Endothelial cell of umbilical vein (primary cell): ENCODE data around the gene RNASEH1. TPM values are rescaled to one million over a fixed set of nuclear protein-coding genes. Genes with fewer than 3 reads are reported as not detected.

Experiments
- BruUV-seq: library from RNA; stranded (reverse); fragments of 400-500 nt; replicated peaks from 2 replicates; lab custom pipeline; 2021; lab: Mats Ljungman, UMichigan
- CTCF ChIA-PET: fragments of 300-600, 350-600 bp; sonication (Branson Sonifier 250); formaldehyde crosslinking; loops from one replicate; lab custom pipeline; 2021; ENCODE audit warnings: antibody characterized with exemption, inconsistent platforms; lab: Charles Lee
- POLR2A ChIA-PET: fragments of 300-600, 350-600 bp; sonication (Branson Sonifier 250); formaldehyde crosslinking; loops from one replicate; lab custom pipeline; 2021; ENCODE audit warnings: antibody characterized with exemption, inconsistent platforms; lab: Charles Lee
- DNase-seq: peaks from one replicate; pipeline ENCODE4 v3.0.0-alpha.2; 2011; ENCODE audit warnings: low read depth, low spot score
- FAIRE-seq: peaks from 2 replicates; lab custom pipeline; 2011; peaks lifted over from hg19 to GRCh38; lab: Jason Lieb, UNC
- H2AFZ ChIP-seq: 2 replicates; pipeline ENCODE4 v1.6.0; 2012; ENCODE audit warnings: low read depth, low read length, control low read depth, inconsistent platforms
- H3K27ac ChIP-seq: 2 replicates; pipeline ENCODE4 v1.5.1; 2011; ENCODE audit warnings: low read depth, mild to moderate bottlenecking, control low read depth, low read length, moderate library complexity; ENCODE audit not compliant: insufficient read depth
- H3K27me3 ChIP-seq, 2 experiments: 2 replicates each; pipeline versions ENCODE4 v1.6.0 to v1.6.1; 2011; ENCODE audit warnings: low read length in 2 of 2, mixed read lengths in 1 of 2; ENCODE audit not compliant: control insufficient read depth in 2 of 2, insufficient read depth in 2 of 2
- H3K36me3 ChIP-seq, 2 experiments: 2 replicates in 1 of 2; 3 replicates in 1 of 2; pipeline ENCODE4 v1.5.1; 2011; ENCODE audit warnings: low read length in 2 of 2, mild to moderate bottlenecking in 1 of 2, moderate library complexity in 1 of 2; ENCODE audit not compliant: control insufficient read depth in 2 of 2, insufficient read depth in 2 of 2; ENCODE audit errors: extremely low read depth in 1 of 2
- H3K4me1 ChIP-seq: 3 replicates; pipeline ENCODE4 v1.5.1; 2011; ENCODE audit warnings: mild to moderate bottlenecking, low read length; ENCODE audit not compliant: control insufficient read depth, insufficient read depth; ENCODE audit errors: extremely low read depth
- H3K4me2 ChIP-seq: 2 replicates; pipeline ENCODE4 v1.6.1; 2011; ENCODE audit warnings: low read length, control low read depth, mixed read lengths; ENCODE audit not compliant: insufficient read depth
- H3K4me3 ChIP-seq, 3 experiments: fragments of 200-600 bp in 1 of 3; sonication (generic), shearing (Covaris generic) in 1 of 3; replicated peaks in 1 of 3; 2 replicates each; pipeline ENCODE4 v1.5.1; 2011 to 2016; ENCODE audit warnings: control low read depth in 3 of 3, low read length in 3 of 3, mild to moderate bottlenecking in 2 of 3, inconsistent platforms in 1 of 3, low read depth in 1 of 3, moderate library complexity in 1 of 3; ENCODE audit not compliant: insufficient read depth in 1 of 3
- H3K79me2 ChIP-seq: 2 replicates; pipeline ENCODE4 v1.6.0; 2012; ENCODE audit warnings: low read length, inconsistent platforms; ENCODE audit not compliant: control insufficient read depth, insufficient read depth
- H3K9ac ChIP-seq: replicated peaks from 2 replicates; pipeline ENCODE3; 2011; ENCODE audit warnings: low read length, control low read depth; ENCODE audit not compliant: insufficient read depth; ENCODE audit errors: extremely low read depth
- H3K9me1 ChIP-seq: replicated peaks from 3 replicates; pipeline ENCODE4 v1.6.0; 2011; ENCODE audit warnings: mild to moderate bottlenecking, low read length; ENCODE audit not compliant: control insufficient read depth, insufficient read depth; ENCODE audit errors: extremely low read depth
- H3K9me3 ChIP-seq: replicated peaks from 2 replicates; pipeline ENCODE4 v1.5.1; 2012; ENCODE audit warnings: low read length, inconsistent platforms; ENCODE audit not compliant: control insufficient read depth, insufficient read depth
- H4K20me1 ChIP-seq: replicated peaks from 2 replicates; pipeline ENCODE3; 2011; ENCODE audit warnings: mild to moderate bottlenecking, low read length; ENCODE audit not compliant: control insufficient read depth, insufficient read depth; ENCODE audit errors: extremely low read depth
- FOS ChIP-seq: IDR thresholded peaks from 2 replicates; pipeline ENCODE4 v1.6.1; 2011; ENCODE audit warnings: mild to moderate bottlenecking, low read length, moderate library complexity, borderline replicate concordance; ENCODE audit not compliant: insufficient read depth
- GATA2 ChIP-seq: IDR thresholded peaks from 2 replicates; pipeline ENCODE4 v1.7.0; 2011; ENCODE audit warnings: low read depth, mild to moderate bottlenecking, moderate library complexity, mixed read lengths, low read length; ENCODE audit not compliant: insufficient read length, insufficient read depth
- POLR2AphosphoS5 ChIP-seq: IDR thresholded peaks from 2 replicates; pipeline ENCODE4 v1.6.1; 2012; ENCODE audit warnings: low read depth, mild to moderate bottlenecking, control low read depth, low read length, moderate library complexity; ENCODE audit not compliant: insufficient read depth
- dilution Hi-C: fragments of 300-500 bp; cut with MboI; formaldehyde crosslinking; loops from one replicate; pipeline ENCODE4 v1.15.0; 2019; ENCODE audit warnings: low sequenced_read_pairs; ENCODE audit not compliant: extremely low pct_ligation_motif_present
- intact Hi-C: fragments of 100-400 bp; cut with micrococcal nuclease; formaldehyde crosslinking; loops from one replicate; pipeline ENCODE4 v1.10.0; 2022
- polyA plus RNA-seq, 4 experiments: library from polyadenylated mRNA; depleted of rRNA in 3 of 4; stranded (reverse) in 3 of 4; unstranded in 1 of 4; fragments of >200 nt; gene quantifications; 2 replicates each; pipeline versions ENCODE4 v1.2.1 to v1.2.3, GENCODE V29; 2011 to 2012; ENCODE audit warnings: missing spikeins in 1 of 4
- total RNA-seq: library from RNA; stranded (reverse); gene quantifications from 2 replicates; pipeline ENCODE4 v1.2.3, GENCODE V29; 2021
- TF ChIP-seq, protein P1 (sequence below), 2 donors: IDR thresholded peaks; 1 replicate in 1 of 2; 2 replicates in 1 of 2; pipeline ENCODE4 v1.5.1; 2011; ENCODE audit warnings: low read length in 2 of 2, mild to moderate bottlenecking in 2 of 2, moderate library complexity in 2 of 2, control low read depth in 1 of 2, inconsistent platforms in 1 of 2, low read depth in 1 of 2; ENCODE audit not compliant: insufficient read depth in 1 of 2; ENCODE audit errors: extremely low read depth in 1 of 2
- TF ChIP-seq, protein P2 (sequence below): IDR thresholded peaks from 2 replicates; pipeline ENCODE4 v1.6.1; 2011; ENCODE audit not compliant: insufficient read depth, insufficient read length

The RNASEH1 gene
- total and polyA plus RNA-seq, 2 donors (not counting 3 experiments of a cell fraction or from before 2014, with no cell fraction given): 12.8 to 30.8 TPM

DNA sequence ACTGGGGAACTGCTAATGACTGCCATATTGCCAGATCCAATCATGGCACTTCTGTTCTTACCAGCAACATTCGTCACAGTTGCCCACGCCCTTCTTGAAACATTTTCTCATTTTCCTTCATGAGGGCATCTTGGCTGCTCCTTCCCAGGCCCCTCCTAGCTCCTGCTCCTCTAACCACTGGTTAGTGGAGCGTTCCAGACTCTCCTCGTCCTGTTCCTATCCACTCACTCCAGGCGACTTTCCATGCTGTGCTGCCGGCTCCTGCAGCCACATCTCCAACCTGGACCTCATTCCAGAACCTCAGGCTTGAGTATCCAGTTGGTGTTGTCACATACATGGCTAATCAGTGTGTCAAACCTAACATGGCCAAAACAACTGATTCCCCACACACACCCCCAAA lies 37.5 kb downstream of the RNASEH1 start:
- no peaks in the 10 kb centered on the region for H3K27me3 ChIP-seq
- ChIA-PET CTCF (interaction anchor here (1.1 to 2.2 kb wide), 2 partner anchors 16 to 27 kb away, joined by 3 to 12 read pairs; no protein-coding TSS in a partner anchor), POLR2A (no interaction called here)
- H3K4me1 ChIP-seq: peaks cover 30% of the 10 kb centered on the region
- H3K9ac ChIP-seq: no peak overlapping the region
- DNase-seq: no peak
- H3K4me2 ChIP-seq: no peak overlapping the region
- H4K20me1 ChIP-seq: no peaks in the 10 kb centered on the region
- no peak overlapping the region for H2AFZ ChIP-seq
- H3K79me2 ChIP-seq: peaks cover 7% of the 10 kb centered on the region
- dilution Hi-C loops: no loop called here
- peaks cover 0 to 2% of the 10 kb centered on the region in 2 experiments for H3K36me3 ChIP-seq
- no peak overlapping the region for H3K27ac ChIP-seq
- intact Hi-C loops: no loop called here
- no peaks in the 10 kb centered on the region for H3K9me3 ChIP-seq
- no peaks in the 10 kb centered on the region for H3K9me1 ChIP-seq
- no TSS peak for BruUV-seq
- H3K4me3 ChIP-seq: no peak overlapping the region
- no peak for FAIRE-seq
- TF ChIP-seq, protein P1, sequence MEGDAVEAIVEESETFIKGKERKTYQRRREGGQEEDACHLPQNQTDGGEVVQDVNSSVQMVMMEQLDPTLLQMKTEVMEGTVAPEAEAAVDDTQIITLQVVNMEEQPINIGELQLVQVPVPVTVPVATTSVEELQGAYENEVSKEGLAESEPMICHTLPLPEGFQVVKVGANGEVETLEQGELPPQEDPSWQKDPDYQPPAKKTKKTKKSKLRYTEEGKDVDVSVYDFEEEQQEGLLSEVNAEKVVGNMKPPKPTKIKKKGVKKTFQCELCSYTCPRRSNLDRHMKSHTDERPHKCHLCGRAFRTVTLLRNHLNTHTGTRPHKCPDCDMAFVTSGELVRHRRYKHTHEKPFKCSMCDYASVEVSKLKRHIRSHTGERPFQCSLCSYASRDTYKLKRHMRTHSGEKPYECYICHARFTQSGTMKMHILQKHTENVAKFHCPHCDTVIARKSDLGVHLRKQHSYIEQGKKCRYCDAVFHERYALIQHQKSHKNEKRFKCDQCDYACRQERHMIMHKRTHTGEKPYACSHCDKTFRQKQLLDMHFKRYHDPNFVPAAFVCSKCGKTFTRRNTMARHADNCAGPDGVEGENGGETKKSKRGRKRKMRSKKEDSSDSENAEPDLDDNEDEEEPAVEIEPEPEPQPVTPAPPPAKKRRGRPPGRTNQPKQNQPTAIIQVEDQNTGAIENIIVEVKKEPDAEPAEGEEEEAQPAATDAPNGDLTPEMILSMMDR (IDR thresholded peaks at IDR 0.05; ENCODE audit: extremely low read depth in 1 of 2, insufficient read depth in 1 of 2, low read depth in 1 of 2, low read length in 2 of 2): no peak
- TF ChIP-seq POLR2AphosphoS5: no peak
- no peak for TF ChIP-seq FOS
- TF ChIP-seq, protein P2, sequence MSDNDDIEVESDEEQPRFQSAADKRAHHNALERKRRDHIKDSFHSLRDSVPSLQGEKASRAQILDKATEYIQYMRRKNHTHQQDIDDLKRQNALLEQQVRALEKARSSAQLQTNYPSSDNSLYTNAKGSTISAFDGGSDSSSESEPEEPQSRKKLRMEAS: no peak
- TF ChIP-seq GATA2: no peak
